Adipocyte (in vitro differentiated cells): ENCODE measurements around the gene SST.
"Not testable (repeated sequence)": the region's sequence is repeated elsewhere in the genome, so short reads cannot be mapped to it uniquely, and the experiment has no call there.

Source experiments
- DNase-seq: peaks from one replicate; pipeline ENCODE4 v3.0.0-alpha.2; 2015; ENCODE audit warnings: low read depth
- H3K27me3 ChIP-seq: replicated peaks from 2 replicates; pipeline ENCODE4 v1.7.0; 2013; ENCODE audit warnings: mild to moderate bottlenecking, low read length, moderate library complexity; ENCODE audit not compliant: control insufficient read depth, insufficient read depth
- H3K36me3 ChIP-seq: 2 replicates; pipeline ENCODE4 v1.7.0; 2013; ENCODE audit warnings: low read length, mild to moderate bottlenecking, moderate library complexity; ENCODE audit not compliant: control insufficient read depth, insufficient read depth, severe bottlenecking
- H3K4me1 ChIP-seq: 2 replicates; pipeline ENCODE4 v1.7.0; 2013; ENCODE audit warnings: mild to moderate bottlenecking, low read length, moderate library complexity; ENCODE audit not compliant: control insufficient read depth, insufficient read depth
- H3K4me3 ChIP-seq: 2 replicates; pipeline ENCODE4 v1.7.0; 2013; ENCODE audit warnings: mild to moderate bottlenecking, low read length, moderate library complexity
- H3K9ac ChIP-seq: 2 replicates; pipeline ENCODE4 v1.7.0; 2013; ENCODE audit warnings: mild to moderate bottlenecking, low read length, moderate library complexity
- H3K9me3 ChIP-seq: 2 replicates; pipeline ENCODE4 v1.7.0; 2013; ENCODE audit warnings: mild to moderate bottlenecking, low read length, moderate library complexity; ENCODE audit not compliant: control insufficient read depth

SST gene

DNA sequence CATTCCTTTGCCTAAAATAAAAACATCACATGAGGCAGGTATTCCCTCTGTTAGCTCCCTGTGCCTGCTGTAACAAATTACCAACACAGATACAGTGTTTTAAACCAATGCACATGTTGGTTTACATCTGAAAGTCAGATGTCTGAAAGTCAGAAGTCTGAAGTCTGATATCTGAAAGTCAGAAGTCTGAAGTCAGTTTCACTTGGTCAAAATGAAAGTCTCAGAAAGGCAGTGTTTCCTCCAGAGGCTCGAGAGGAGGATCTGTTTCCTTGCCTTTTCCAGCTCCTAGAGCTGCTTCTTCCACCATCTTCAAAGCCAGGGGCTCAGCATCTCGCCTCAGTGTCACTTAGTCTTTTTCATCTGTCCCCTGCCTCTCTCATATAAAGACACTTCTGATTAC, 22.0 kb downstream of the SST start:
- no peak overlapping the region for H3K9ac ChIP-seq
- DNase-seq, result no peak
- H3K27me3 ChIP-seq, result peaks cover 10% of the 10 kb centered on the region
- H3K36me3 ChIP-seq, result no peaks in the 10 kb centered on the region
- peaks cover 7% of the 10 kb centered on the region for H3K9me3 ChIP-seq
- H3K4me1 ChIP-seq, result no peaks in the 10 kb centered on the region
- H3K4me3 ChIP-seq, result no peak overlapping the region

DNA sequence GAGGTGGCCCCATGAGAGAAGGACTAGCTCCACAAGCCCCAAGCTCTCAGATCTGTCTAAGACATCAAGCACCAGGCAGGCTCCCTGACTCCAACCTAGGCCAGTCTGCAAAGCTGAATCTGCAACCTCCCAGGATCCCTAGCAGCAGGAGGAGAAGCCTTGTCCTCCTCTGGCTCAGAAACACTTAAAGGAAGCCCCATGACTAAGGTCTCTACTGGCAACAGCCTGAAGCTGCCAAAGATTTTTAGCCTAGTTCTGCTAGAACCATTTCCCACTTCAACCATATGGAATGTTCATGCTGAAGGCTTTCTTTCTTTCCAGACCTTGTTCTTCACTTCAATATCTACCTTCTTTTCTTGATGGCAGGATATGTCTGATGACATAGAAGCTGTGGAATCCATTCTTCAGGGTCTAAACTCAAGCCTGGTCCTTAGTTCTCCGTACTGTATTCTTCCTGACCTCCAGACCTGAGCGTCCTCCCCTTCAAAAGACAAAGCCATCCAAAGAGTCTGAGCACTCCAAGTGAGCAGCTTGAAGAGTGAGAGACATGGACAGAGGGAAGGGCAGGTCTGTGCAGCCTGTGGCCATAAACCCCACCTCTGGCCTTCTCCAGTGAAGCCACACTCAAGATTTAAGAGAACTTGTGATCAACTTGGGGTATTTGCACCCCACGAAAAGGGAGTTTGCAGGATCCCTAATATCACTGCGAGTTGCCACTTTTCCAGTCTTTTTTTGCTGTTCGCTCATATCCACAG, 23.1 kb downstream of the SST start:
- H3K36me3 ChIP-seq, result no peaks in the 10 kb centered on the region
- H3K9me3 ChIP-seq, result no peaks in the 10 kb centered on the region
- DNase-seq, result no peak
- no peaks in the 10 kb centered on the region for H3K4me1 ChIP-seq
- peaks cover 10% of the 10 kb centered on the region for H3K27me3 ChIP-seq
- no peak overlapping the region for H3K4me3 ChIP-seq
- H3K9ac ChIP-seq, result no peak overlapping the region

DNA sequence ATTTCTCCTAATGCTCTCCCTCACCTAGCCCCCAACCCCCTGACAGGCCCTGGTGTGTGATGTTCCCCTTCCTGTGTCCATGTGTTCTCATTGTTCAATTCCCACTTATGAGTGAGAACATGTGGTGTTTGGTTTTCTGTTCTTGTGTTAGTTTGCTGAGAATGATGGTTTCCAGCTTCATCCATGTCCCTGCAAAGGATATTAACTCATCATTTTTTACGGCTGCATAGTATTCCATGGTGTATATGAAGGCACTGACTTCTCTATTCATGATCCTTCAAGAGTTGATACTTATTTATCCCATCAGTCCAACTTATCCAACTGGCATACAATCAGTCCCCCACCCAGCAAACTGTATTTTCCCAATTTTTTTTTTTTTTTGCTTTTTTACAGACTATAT, 24.8 kb downstream of the SST start:
- H3K4me3 ChIP-seq, H3K27me3 ChIP-seq, H3K4me1 ChIP-seq, DNase-seq, H3K9ac ChIP-seq, H3K36me3 ChIP-seq, H3K9me3 ChIP-seq: not testable (repeated sequence)

DNA sequence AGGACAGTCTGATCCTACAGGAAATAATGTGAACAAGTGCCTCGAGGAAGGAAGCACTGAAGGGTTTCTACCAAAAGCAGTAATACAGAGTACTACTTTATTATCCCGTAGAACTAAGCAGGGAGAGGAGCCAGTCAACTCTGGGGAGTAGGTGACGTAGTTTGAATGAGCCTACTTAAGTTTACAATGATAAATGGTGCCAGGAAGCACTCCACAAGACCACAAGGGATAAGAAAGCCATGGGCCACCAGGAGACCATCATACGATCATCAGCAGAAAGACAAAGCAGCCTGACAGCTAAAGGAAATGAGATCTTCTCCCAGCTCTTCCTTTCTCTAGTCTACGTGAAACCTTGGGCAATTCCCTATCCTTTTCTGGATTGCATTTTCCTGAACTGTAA, 27.3 kb downstream of the SST start:
- DNase-seq, result no peak
- Histone ChIP-seq H3K36me3 (no peaks in the 10 kb centered on the region), H3K4me3 (no peak overlapping the region), H3K9ac (no peak overlapping the region), H3K9me3 (no peaks in the 10 kb centered on the region), H3K27me3 (no peaks in the 10 kb centered on the region), H3K4me1 (peaks cover 13% of the 10 kb centered on the region)

DNA sequence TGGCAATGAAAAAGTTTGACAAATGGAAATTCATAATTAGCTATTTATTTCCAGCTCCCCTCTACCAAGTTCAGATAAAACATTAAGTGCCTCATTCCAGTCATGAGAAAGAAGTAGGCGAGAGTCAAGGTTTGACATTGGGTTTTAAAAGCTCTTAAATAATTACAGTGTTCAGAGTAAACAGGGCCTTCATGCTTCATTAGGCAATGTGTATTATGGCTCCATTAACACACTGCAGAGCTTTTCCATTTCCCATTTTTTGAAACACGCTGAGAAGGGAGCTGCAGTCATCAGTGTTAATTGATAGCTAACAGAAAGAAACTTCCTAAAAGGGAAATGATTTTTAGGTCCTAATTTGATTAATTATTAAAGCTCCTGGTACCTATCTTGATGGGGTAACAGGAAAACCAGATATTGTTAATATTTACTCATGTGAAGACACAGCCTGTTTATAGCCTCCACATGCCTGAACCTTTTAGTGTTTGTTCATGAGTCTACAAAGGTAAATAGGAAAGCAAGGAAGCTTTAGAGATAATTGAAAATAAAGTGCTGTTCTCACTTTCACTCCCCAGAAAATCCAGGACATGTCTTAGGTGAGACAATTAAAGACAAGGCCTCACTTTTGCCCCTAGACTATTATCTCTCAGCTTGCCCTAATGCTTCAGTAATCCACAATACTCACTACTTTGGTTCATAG, 28.7 kb downstream of the SST start:
- Histone ChIP-seq H3K4me1 (peaks cover 13% of the 10 kb centered on the region), H3K9ac (no peak overlapping the region), H3K36me3 (no peaks in the 10 kb centered on the region), H3K4me3 (no peak overlapping the region), H3K27me3 (no peaks in the 10 kb centered on the region), H3K9me3 (no peaks in the 10 kb centered on the region)
- no peak for DNase-seq

DNA sequence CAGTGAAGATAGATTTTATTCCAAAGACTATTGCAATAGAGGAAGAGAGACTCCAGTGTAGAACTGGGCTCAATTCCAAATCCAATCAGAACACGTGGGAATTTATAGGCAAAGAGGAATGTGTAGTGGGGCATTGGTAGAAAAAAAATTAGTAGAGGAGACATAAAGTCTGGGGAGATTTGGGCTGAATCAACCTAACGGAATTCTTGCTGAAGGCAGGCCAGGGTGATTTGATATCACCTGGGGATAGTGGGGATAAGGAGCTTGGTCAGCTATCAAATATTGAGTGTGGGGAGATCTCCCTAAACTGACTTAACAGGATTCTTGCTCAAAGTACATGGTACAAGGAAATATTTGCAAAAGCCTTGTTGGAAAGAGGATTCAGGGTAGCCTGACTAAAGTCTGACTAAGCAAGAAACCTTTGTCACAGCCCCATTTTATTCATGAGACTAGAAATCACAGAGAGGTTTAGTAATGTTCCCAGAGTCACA, 29.6 kb downstream of the SST start:
- Histone ChIP-seq H3K36me3 (no peaks in the 10 kb centered on the region), H3K9ac (no peak overlapping the region), H3K4me3 (no peak overlapping the region), H3K27me3 (no peaks in the 10 kb centered on the region), H3K4me1 (peaks cover 13% of the 10 kb centered on the region), H3K9me3 (no peaks in the 10 kb centered on the region)
- DNase-seq, result no peak

DNA sequence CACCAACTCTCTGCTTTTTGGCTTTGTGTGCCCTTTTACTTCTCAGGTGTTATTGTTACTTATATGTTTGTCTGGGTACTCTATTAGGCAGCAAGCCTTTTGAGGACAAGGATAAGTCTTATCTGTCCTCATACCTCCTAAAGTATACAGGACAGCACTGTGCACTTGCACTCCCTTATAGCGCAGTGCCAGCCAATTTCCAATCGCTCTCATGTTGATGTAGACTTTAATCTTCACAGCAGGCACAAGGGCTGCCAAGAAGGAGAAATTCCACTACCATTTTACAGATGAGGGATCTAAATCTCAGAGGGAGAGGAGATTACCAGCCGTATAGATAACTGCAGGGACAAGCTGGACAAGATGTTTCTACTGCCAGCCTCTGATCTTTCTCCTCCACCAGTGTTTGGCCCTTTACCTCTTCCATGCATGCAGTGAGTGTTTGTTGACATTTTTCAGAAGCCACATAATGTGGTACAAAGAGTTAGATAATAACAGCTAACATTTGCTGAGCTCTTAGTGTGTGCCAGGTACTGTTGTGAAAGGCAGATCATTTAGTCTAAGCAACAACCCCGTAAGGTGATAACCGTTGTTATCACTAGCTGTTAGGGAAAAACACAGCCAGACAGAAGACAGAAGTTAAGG, 30.1 kb downstream of the SST start:
- Histone ChIP-seq H3K4me3 (no peak overlapping the region), H3K4me1 (peaks cover 13% of the 10 kb centered on the region), H3K36me3 (no peaks in the 10 kb centered on the region), H3K9me3 (peaks cover 3% of the 10 kb centered on the region), H3K27me3 (no peaks in the 10 kb centered on the region), H3K9ac (no peak overlapping the region)
- no peak for DNase-seq

DNA sequence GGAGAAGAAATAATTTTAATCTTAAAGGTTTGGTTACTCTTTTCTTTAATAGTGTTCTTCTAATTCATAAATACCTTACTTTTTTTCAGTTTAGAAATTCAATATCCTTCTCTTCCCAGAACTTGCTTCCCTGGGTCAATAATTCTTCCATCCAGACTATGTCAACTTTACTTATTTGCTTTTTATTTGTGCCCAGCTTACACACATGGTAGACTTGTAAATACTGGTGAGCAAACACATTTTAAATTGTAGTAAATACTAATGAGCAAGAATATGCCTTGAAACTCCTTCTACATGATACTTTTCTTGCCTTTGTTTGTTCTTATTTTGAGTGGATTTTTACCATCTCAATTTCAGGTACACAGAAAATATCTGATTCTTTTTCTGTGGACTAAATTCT, 33.7 kb downstream of the SST start:
- no peak for DNase-seq
- Histone ChIP-seq H3K9ac (no peak overlapping the region), H3K27me3 (no peaks in the 10 kb centered on the region)

DNA sequence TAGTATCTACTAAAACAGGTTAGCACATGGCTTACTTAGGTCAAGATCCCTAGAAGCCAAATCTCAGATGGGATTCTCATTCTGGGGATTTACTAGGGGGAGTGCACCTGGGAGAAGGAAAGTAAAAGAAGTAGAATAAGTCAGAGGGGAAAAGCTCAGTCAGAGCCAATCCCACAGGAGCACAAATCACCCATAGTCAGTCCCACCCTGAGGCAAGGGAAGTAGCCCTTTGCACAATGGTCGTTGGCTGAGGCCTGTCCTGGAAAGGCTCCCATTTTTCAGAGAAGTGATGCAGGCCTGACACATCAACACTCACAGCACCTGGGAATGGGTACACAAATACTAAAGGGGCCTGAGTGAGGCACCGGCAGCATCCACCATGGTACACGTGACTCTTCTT, 39.8 kb downstream of the SST start:
- Histone ChIP-seq H3K36me3 (no peaks in the 10 kb centered on the region), H3K27me3 (no peaks in the 10 kb centered on the region), H3K9me3 (peaks cover 4% of the 10 kb centered on the region), H3K4me1 (peaks cover 15% of the 10 kb centered on the region), H3K4me3 (no peak overlapping the region), H3K9ac (no peak overlapping the region)
- no peak for DNase-seq

More for the DNA sequence above, 33.7 kb downstream of the SST start:
- no peak overlapping the region for H3K4me3 ChIP-seq
- peaks cover 4% of the 10 kb centered on the region for H3K9me3 ChIP-seq
- H3K4me1 ChIP-seq, result peaks cover 13% of the 10 kb centered on the region
- no peaks in the 10 kb centered on the region for H3K36me3 ChIP-seq

DNA sequence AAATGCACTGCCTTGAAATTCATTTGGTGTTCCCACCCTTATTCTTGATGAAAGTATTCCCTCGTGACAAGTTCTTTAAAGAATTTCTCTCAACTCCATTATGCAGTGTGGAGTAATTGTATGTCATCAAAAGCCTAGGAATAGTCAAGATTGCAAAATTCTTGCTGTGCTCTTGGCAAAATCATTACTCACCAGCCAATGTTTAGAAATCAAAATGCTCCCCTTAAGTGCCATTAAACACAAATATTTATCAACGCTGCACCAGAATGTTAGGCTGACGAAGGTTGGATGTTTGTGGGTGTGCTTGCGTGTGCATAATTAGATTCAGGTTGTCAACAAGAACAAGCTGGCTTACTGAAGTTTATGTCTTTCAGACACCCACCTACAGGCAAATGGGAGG, 40.5 kb downstream of the SST start:
- Histone ChIP-seq H3K9ac (no peak overlapping the region), H3K9me3 (no peaks in the 10 kb centered on the region), H3K36me3 (no peaks in the 10 kb centered on the region), H3K4me3 (no peak overlapping the region), H3K27me3 (no peaks in the 10 kb centered on the region), H3K4me1 (peaks cover 15% of the 10 kb centered on the region)
- peak; percentile 33 for DNase-seq

DNA sequence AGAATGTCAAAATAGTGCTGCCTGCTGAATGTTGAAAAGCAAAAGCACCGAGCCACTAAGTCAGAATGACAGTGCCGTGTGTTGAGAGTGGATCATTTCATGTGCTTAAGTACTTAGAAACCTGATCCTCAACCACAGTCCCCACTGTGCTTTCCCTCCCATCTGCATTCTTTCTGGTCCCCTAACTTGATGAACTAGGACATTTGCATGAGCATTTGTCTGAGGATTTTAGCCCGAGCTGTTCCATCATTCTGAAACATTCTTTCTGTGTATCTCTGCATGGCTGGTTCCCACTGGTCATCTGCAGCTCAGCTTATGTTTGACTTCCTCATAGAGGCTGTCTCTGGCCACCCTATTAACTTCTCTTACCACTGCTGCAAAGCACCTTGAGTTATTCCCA, 42.0 kb downstream of the SST start:
- DNase-seq, result no peak
- no peaks in the 10 kb centered on the region for H3K36me3 ChIP-seq

More for the DNA sequence above, 42.0 kb downstream of the SST start:
- H3K27me3 ChIP-seq, result no peaks in the 10 kb centered on the region
- no peaks in the 10 kb centered on the region for H3K9me3 ChIP-seq
- no peak overlapping the region for H3K9ac ChIP-seq
- H3K4me3 ChIP-seq, result no peak overlapping the region
- H3K4me1 ChIP-seq, result peaks cover 21% of the 10 kb centered on the region
